Measurements from ENCODE around the gene ZNF608. TPM values are rescaled to one million over a fixed set of nuclear protein-coding genes. Genes with fewer than 3 reads are reported as not detected.

ZNF608 gene
- total RNA-seq, 1 donor from 2014 or later = 22.0 TPM

DNA sequence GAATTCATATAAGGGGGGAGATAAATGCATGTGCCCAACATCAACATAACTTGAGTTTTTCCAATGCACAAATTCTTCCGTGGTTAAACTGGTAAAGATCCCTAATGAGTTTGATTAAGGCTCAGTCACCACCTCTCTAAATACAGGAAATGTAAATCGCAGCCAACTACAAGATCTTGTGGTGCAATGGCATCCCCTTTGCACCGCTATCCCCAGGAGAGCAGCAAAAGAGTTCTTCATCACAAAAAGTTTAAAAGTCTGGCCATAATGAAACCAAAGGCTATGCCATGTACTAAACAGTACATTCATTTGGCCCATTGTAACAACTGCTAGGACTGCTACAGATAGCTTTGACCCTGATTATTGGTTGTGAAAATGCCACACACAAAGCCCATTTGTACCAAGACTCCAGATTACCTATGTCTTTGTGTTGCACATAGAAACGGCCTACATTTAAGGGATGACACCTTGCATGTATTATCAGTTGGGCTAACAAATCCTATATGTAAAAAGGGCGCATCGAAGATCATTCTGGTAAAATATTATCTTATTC, 44.5 kb downstream of the ZNF608 start:
- no peaks in the 10 kb centered on the region for H3K27me3 Mint-ChIP-seq
- no peaks in the 10 kb centered on the region for H3K9me3 Mint-ChIP-seq
- no peak for DNase-seq
- TF ChIP-seq, protein P1, sequence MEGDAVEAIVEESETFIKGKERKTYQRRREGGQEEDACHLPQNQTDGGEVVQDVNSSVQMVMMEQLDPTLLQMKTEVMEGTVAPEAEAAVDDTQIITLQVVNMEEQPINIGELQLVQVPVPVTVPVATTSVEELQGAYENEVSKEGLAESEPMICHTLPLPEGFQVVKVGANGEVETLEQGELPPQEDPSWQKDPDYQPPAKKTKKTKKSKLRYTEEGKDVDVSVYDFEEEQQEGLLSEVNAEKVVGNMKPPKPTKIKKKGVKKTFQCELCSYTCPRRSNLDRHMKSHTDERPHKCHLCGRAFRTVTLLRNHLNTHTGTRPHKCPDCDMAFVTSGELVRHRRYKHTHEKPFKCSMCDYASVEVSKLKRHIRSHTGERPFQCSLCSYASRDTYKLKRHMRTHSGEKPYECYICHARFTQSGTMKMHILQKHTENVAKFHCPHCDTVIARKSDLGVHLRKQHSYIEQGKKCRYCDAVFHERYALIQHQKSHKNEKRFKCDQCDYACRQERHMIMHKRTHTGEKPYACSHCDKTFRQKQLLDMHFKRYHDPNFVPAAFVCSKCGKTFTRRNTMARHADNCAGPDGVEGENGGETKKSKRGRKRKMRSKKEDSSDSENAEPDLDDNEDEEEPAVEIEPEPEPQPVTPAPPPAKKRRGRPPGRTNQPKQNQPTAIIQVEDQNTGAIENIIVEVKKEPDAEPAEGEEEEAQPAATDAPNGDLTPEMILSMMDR (IDR thresholded peaks at IDR 0.05) = no peak
- H3K4me1 Mint-ChIP-seq = peaks cover 85% of the 10 kb centered on the region
- H3K4me3 Mint-ChIP-seq = peak overlapping the region; percentile 55
- peaks cover 10% of the 10 kb centered on the region for H3K36me3 Mint-ChIP-seq (ENCODE audit: low read depth)
- ATAC-seq (ENCODE audit: low read depth) = peak; percentile 38
- POLR2A ChIA-PET = interaction anchor here (0.7 to 8.0 kb wide), 9 partner anchors 9 to 118 kb away, joined by 3 to 99 read pairs (median 4); partner anchors contain the start of gene ZNF608
- CTCF ChIA-PET = no interaction called here
- peak overlapping the region; percentile 10 for H3K27ac Mint-ChIP-seq
- intact Hi-C loops (cut with micrococcal nuclease) = no loop called here

DNA sequence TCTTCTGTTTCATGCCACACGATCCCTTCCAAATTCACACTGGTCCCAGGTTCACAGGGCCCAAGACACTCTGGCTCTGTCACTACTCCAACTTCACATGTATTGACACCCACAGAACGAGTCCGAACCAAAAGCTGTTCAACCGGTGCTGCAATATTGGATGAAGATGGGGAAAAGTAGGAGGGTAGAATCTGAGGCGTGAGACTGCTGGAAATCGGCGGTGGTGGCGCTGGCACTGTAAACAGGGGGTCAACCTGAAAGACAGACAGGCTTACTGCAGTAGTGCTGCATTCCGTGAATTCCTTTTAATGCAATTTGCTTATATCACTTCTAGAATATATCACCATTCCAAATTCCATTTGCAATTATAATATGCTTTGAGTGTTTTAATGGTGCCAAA, 45.4 kb downstream of the ZNF608 start:
- ChIA-PET POLR2A (interaction anchor here (1.0 kb wide), 1 partner anchor 8 kb away, joined by 3 read pairs; no protein-coding TSS in a partner anchor), CTCF (no interaction called here)
- H3K36me3 Mint-ChIP-seq (ENCODE audit: low read depth) = peaks cover 10% of the 10 kb centered on the region
- H3K27ac Mint-ChIP-seq = no peak overlapping the region
- no peaks in the 10 kb centered on the region for H3K27me3 Mint-ChIP-seq
- intact Hi-C loops (cut with micrococcal nuclease) = no loop called here
- TF ChIP-seq, protein P1 (IDR thresholded peaks at IDR 0.05) = no peak
- DNase-seq (no peak), ATAC-seq (ENCODE audit: low read depth) (no peak)
- no peak overlapping the region for H3K4me3 Mint-ChIP-seq
- H3K9me3 Mint-ChIP-seq = no peaks in the 10 kb centered on the region
- peaks cover 83% of the 10 kb centered on the region for H3K4me1 Mint-ChIP-seq

DNA sequence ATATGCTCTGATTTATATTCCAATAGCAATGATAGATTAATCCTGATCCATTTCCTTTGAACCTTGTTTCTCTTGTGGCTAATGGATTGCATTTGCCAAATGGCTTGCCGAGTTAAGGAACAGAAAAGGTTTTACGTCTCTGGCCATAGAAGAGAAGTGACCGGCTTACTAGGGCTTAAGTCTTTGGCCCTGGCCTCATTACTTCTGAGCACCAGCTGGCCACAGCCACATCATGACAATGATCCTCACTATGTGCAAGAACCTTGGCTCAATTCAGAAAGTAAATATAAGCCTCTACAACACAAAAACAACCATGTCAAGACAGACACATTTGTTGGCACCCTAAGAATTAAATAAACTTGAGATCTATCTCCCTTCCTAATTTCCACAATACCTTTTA, 46.1 kb downstream of the ZNF608 start:
- Mint-ChIP-seq H3K36me3 (ENCODE audit: low read depth) (peaks cover 10% of the 10 kb centered on the region), H3K4me1 (peaks cover 76% of the 10 kb centered on the region)
- CTCF ChIA-PET = no interaction called here

DNA sequence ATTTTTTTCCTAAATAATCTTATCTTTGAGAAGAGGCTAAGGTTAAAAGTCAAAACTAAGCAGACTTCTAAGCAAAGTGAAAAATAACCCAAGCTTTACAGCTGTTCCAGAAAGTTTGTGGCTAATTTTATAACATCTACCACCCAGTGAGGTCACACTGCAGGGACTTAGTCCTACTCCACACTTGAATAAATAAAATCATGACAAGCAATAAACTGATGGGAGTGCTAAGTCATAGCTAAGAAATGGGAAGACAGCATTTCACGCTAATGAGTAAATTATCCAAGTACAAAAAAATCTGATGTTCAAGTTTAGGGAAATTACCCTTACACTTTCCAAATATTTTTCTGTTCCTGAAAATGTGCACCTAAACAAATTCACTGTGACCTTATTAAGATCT, 47.7 kb downstream of the ZNF608 start:
- no peaks in the 10 kb centered on the region for H3K9me3 Mint-ChIP-seq
- peaks cover 10% of the 10 kb centered on the region for H3K36me3 Mint-ChIP-seq (ENCODE audit: low read depth)
- ChIA-PET POLR2A (no interaction called here), CTCF (no interaction called here)
- H3K4me3 Mint-ChIP-seq = no peak overlapping the region
- no peak for ATAC-seq (ENCODE audit: low read depth)
- intact Hi-C loops (cut with micrococcal nuclease) = no loop called here
- DNase-seq = no peak
- H3K27ac Mint-ChIP-seq = no peak overlapping the region
- peaks cover 62% of the 10 kb centered on the region for H3K4me1 Mint-ChIP-seq
- TF ChIP-seq, protein P1 (IDR thresholded peaks at IDR 0.05) = no peak
- H3K27me3 Mint-ChIP-seq = no peaks in the 10 kb centered on the region

More for the DNA sequence above, 46.1 kb downstream of the ZNF608 start:
- H3K27ac Mint-ChIP-seq = no peak overlapping the region
- no peak for DNase-seq
- H3K4me3 Mint-ChIP-seq = no peak overlapping the region
- H3K9me3 Mint-ChIP-seq = no peaks in the 10 kb centered on the region
- TF ChIP-seq, protein P1 (IDR thresholded peaks at IDR 0.05) = no peak
- no peak for ATAC-seq (ENCODE audit: low read depth)
- intact Hi-C loops (cut with micrococcal nuclease) = no loop called here
- H3K27me3 Mint-ChIP-seq = no peaks in the 10 kb centered on the region
- POLR2A ChIA-PET = no interaction called here

DNA sequence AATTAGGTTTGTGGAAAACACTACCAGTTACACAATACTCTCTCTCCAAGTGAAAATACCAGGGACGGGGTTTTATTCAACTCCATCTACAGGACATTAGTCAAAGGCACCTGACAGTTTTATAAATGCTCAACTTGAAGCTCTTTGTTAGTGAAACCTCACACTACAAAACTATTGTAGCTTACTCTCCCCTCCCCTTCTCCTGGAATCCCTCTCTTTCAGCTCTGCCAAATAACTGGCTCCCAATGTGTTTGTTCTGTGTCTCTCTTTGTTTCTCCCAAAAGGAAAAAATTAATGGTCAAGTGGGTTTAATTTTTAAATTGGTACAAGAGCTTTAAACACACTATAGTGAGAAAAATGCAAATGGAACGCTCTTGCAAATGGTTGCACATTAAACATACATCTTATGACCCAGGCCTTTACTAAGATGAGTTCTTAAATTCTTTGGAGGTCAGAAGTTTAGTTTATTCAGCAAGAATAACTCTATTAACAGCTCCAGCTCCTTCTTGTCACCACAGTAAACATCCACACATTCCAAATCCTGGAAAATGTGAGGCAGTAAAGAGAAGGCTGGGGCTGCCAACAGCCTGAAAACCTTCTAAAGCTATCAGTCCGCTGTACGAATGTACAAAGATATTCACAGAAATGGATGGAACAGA, 48.4 kb downstream of the ZNF608 start:
- CTCF ChIA-PET = no interaction called here
- TF ChIP-seq, protein P1 (IDR thresholded peaks at IDR 0.05) = no peak
- Mint-ChIP-seq H3K9me3 (no peaks in the 10 kb centered on the region), H3K27ac (no peak overlapping the region), H3K36me3 (ENCODE audit: low read depth) (peaks cover 10% of the 10 kb centered on the region), H3K4me1 (peaks cover 55% of the 10 kb centered on the region), H3K27me3 (no peaks in the 10 kb centered on the region), H3K4me3 (no peak overlapping the region)
- ATAC-seq (ENCODE audit: low read depth) (no peak), DNase-seq (no peak)
- intact Hi-C loops (cut with micrococcal nuclease) = no loop called here
- POLR2A ChIA-PET = no interaction called here
